Peyer's patch (tissue), 4 donors: ENCODE data around the gene SLC4A1AP. TPM values are rescaled to one million over a fixed set of nuclear protein-coding genes. Genes with fewer than 3 reads are reported as not detected.
A peak's percentile ranks its signal among the peaks of the same experiment; 100 is the strongest.

Source experiments
- DNase-seq, 3 donors: peaks; one replicate each; pipeline ENCODE4 v3.0.0-alpha.2; 2017 to 2019
- H3K27ac ChIP-seq, 4 donors: fragments of 200-600 bp; sonication (generic); one replicate each; pipeline ENCODE4 v1.5.1; 2016 to 2019
- H3K27me3 ChIP-seq, 2 donors: fragments of 200-600 bp; sonication (generic); one replicate each; pipeline ENCODE4 v1.5.1; 2019
- H3K36me3 ChIP-seq, 3 donors: fragments of 200-600 bp; sonication (generic); one replicate each; pipeline ENCODE4 v1.5.1; 2016 to 2019
- H3K4me1 ChIP-seq, 4 donors: fragments of 200-600 bp; sonication (generic); one replicate each; pipeline ENCODE4 v1.5.1; 2016 to 2019
- H3K4me3 ChIP-seq, 4 donors: fragments of 200-600 bp; sonication (generic); 1 replicate in 3 of 4; 2 replicates in 1 of 4; pipeline ENCODE4 v1.5.1; 2016 to 2019; ENCODE audit warnings: mild to moderate bottlenecking in 1 of 4
- H3K9me3 ChIP-seq, 4 donors: fragments of 200-600 bp; sonication (generic); one replicate each; pipeline ENCODE4 v1.5.1; 2016 to 2019; ENCODE audit warnings: mild to moderate bottlenecking in 1 of 4
- CTCF ChIP-seq, 6 experiments: fragments of 450-650 bp in 4 of 6; fragments of 200-600 bp in 2 of 6; sonication (generic) in 1 of 6; IDR thresholded peaks; one replicate each; pipeline ENCODE4 v1.5.1; 2017 to 2019; ENCODE audit warnings: antibody characterized with exemption in 6 of 6, mild to moderate bottlenecking in 3 of 6, moderate library complexity in 1 of 6
- POLR2A ChIP-seq, 2 donors: fragments of 450-650 bp; IDR thresholded peaks; one replicate each; pipeline ENCODE4 v1.5.1; 2017; ENCODE audit warnings: antibody characterized with exemption in 2 of 2, mild to moderate bottlenecking in 2 of 2, moderate library complexity in 2 of 2
- total RNA-seq, 4 donors: library from RNA; depleted of rRNA; stranded (reverse); fragments of >200 nt; gene quantifications; one replicate each; pipeline ENCODE4 v1.1.0, GENCODE V29; 2016

The SLC4A1AP gene
- total RNA-seq, 4 donors from 2014 or later: 18.6 to 47.0 (median 21.9) TPM

- Histone ChIP-seq H3K9me3 (no peaks in the 10 kb centered on the region), H3K36me3 (no peaks in the 10 kb centered on the region), H3K4me3 (no peak overlapping the region), H3K27ac (no peak overlapping the region), H3K4me1 (peaks cover 0 to 23% (median under 1%) of the 10 kb centered on the region in 4 donors), H3K27me3 (no peaks in the 10 kb centered on the region)
- TF ChIP-seq CTCF (IDR thresholded peaks at IDR 0.05): no peak
- TF ChIP-seq POLR2A (IDR thresholded peaks at IDR 0.05): no peak
- no peak for DNase-seq
Measured at GRCh38 chr2:27730261-27730662, 66.6 kb downstream of the SLC4A1AP start.

GRCh38 chr2:27730980-27731691, 67.4 kb downstream of the SLC4A1AP start:
- Histone ChIP-seq H3K4me1 (peaks cover 0 to 29% (median 3%) of the 10 kb centered on the region in 4 donors), H3K4me3 (no peak overlapping the region), H3K36me3 (no peaks in the 10 kb centered on the region), H3K9me3 (no peaks in the 10 kb centered on the region), H3K27ac (no peak overlapping the region), H3K27me3 (no peaks in the 10 kb centered on the region)
- DNase-seq: no peak
- no peak for TF ChIP-seq POLR2A (IDR thresholded peaks at IDR 0.05)
- TF ChIP-seq CTCF (IDR thresholded peaks at IDR 0.05): no peak

GRCh38 chr2:27734305-27734704, 70.6 kb downstream of the SLC4A1AP start:
- DNase-seq: no peak

GRCh38 chr2:27735263-27735904, 71.7 kb downstream of the SLC4A1AP start:
- H3K9me3 ChIP-seq: no peaks in the 10 kb centered on the region
- TF ChIP-seq POLR2A (IDR thresholded peaks at IDR 0.05): peak; percentile 42 to 48
- no peak for TF ChIP-seq CTCF (IDR thresholded peaks at IDR 0.05)

More at GRCh38 chr2:27734305-27734704, 70.6 kb downstream of the SLC4A1AP start:
- TF ChIP-seq CTCF (IDR thresholded peaks at IDR 0.05) (no peak), POLR2A (IDR thresholded peaks at IDR 0.05) (no peak)
- Histone ChIP-seq H3K4me3 (no peak overlapping the region), H3K9me3 (no peaks in the 10 kb centered on the region), H3K27ac (peak overlapping the region in 1 of 4 donors; percentile 72), H3K4me1 (peaks cover 3 to 21% (median 6%) of the 10 kb centered on the region in 4 donors), H3K36me3 (no peaks in the 10 kb centered on the region), H3K27me3 (no peaks in the 10 kb centered on the region)

GRCh38 chr2:27736031-27736889, 72.6 kb downstream of the SLC4A1AP start:
- no peak for TF ChIP-seq POLR2A (IDR thresholded peaks at IDR 0.05)
- TF ChIP-seq CTCF (IDR thresholded peaks at IDR 0.05): no peak
- Histone ChIP-seq H3K4me1 (peaks cover 3 to 17% (median 6%) of the 10 kb centered on the region in 4 donors), H3K27me3 (no peaks in the 10 kb centered on the region), H3K4me3 (peak overlapping the region in 2 of 4 donors; percentile 39 to 58), H3K36me3 (no peaks in the 10 kb centered on the region), H3K9me3 (no peaks in the 10 kb centered on the region), H3K27ac (peak overlapping the region; percentile 35 to 72 (median 66))
- no peak for DNase-seq

More at GRCh38 chr2:27735263-27735904, 71.7 kb downstream of the SLC4A1AP start:
- H3K27ac ChIP-seq: peak overlapping the region; percentile 35 to 72 (median 66)
- peaks cover 3 to 17% (median 6%) of the 10 kb centered on the region in 4 donors for H3K4me1 ChIP-seq
- H3K4me3 ChIP-seq: peak overlapping the region; percentile 26 to 58 (median 46)
- DNase-seq: peak; percentile 32 to 86 (median 79)
- H3K27me3 ChIP-seq: no peaks in the 10 kb centered on the region
- no peaks in the 10 kb centered on the region for H3K36me3 ChIP-seq
